ENCODE data around the gene SMAD5.

GRCh38 chr5:136098176-136098575, 34.5 kb upstream of the SMAD5 start:
- no peak for TF ChIP-seq CTCF (IDR thresholded peaks at IDR 0.05)
- TF ChIP-seq POLR2A (IDR thresholded peaks at IDR 0.05), result no peak
